Colon (tissue), 2 donors: Measurements from ENCODE around the gene CCT3.
"Not testable (repeated sequence)": the region's sequence is repeated elsewhere in the genome, so short reads cannot be mapped to it uniquely, and the experiment has no call there.

Experiments
- FAIRE-seq: peaks from 2 replicates; lab custom pipeline; 2012; peaks lifted over from hg19 to GRCh38; lab: Jason Lieb, UNC
- donor health status: control.
- donor health status: control.

The CCT3 gene

GRCh38 chr1:156336242-156336641, 1.9 kb downstream of the CCT3 start:
- no peak for FAIRE-seq

- not testable (repeated sequence) for FAIRE-seq
Measured at GRCh38 chr1:156323179-156323578, 14.9 kb downstream of the CCT3 start.

- FAIRE-seq, result no peak
Measured at GRCh38 chr1:156320560-156320959, 17.5 kb downstream of the CCT3 start.

DNA sequence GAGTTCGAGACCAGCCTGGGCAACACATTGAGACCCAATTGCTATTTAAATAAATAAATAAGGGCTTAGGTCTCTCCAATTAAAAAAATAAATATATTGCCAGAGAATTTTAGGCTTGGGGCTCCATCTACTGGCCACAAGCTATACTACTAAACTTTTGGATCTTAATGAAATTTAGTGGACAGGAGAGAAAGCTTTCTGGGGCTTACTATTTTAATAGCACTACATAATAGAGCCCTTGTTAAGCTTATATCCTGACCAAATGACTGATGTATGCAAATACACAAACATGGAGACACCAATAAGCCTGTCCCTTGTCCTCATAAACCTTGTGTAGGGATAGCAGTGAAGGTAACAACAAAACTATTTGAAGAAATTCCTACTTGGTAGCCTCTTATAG, 18.4 kb downstream of the CCT3 start:
- FAIRE-seq, result no peak

DNA sequence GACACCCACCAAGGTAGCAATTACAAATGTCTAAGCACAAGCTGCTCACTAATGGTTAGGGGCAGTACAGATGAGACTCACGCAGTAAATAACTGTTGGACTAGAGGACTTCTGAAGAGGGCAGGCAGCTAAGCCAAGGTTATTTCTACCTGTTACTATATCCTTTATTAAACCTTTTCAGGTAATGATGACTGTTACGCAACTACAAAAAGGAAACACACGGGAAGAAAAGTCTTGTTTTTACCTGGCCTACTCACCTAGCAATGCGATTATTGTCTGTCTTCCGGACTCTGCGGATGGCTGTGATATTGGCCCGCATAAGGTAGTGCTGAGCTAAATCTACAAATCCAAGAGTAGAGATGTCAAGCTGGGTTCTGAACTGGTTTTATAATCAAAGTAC, 21.2 kb downstream of the CCT3 start:
- no peak for FAIRE-seq

DNA sequence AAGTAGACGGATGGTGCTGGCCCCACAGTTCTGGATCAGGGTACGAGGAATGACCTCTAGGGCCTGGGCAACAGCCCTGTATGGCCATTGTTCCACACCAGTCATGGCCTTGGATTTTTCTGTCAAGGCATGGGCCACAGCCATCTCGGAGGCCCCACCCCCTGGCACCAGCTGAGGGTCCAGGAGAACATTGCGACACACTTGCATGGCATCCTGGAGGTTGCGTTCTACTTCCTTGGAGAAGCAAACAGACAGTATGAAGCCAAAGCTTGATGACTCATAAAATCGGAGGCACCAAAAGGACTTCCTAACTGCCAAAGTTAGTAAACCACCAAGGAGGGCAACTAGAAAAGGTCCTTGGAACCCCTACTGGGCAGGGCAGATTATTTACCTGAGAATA, 27.1 kb downstream of the CCT3 start:
- FAIRE-seq, result no peak

- no peak for FAIRE-seq
Measured at GRCh38 chr1:156308078-156308477, 30.0 kb downstream of the CCT3 start.

DNA sequence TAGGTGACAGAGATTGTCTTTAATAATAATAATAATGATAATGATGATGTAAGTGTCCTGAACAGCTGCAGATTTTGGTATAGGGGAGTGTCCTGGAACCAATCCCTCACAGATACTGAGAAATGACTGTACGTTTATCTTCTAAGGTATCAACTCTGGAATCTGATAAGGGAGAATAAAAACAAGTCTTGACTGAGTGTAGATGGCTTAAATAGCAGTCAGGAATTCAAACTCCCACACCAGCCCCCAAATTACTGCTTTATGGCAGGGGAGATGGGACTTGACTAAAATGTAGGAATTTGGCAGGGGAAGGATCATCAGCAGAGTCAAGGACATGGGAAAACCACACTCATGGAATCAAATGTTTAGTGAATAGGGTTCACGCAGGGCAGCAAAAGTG, 32.9 kb downstream of the CCT3 start:
- FAIRE-seq, result no peak

DNA sequence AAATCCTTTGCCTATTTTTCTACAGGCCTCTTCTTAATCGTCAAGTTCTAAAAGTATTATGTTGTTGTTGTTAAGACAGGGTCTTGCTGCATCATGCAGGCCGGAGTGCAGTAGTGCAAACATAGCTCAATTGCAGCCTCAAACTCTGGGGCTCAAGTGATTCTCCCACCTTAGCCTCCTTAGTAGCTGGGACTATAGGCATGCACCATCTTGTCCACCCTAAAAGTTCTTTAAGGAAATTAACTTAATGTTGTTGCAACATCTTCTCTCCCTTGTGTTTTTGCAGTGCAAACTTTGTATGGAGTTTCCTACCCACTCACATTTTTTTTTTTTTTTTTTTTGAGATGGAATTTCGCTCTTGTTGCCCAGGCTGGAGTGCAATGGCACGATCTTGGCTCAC, 34.9 kb downstream of the CCT3 start:
- FAIRE-seq, result no peak

GRCh38 chr1:156298852-156299357, 39.2 kb downstream of the CCT3 start, which contains the start of gene VHLL:
VHLL (minus strand) TSS chr1:156299307; CDS start chr1:156299189, 118 bp downstream.
- FAIRE-seq, result no peak

GRCh38 chr1:156295391-156295947, 42.6 kb downstream of the CCT3 start, which contains the start of gene GLMP:
GLMP (minus strand) TSS chr1:156295679; CDS start chr1:156295645, 34 bp downstream.
- no peak for FAIRE-seq

DNA sequence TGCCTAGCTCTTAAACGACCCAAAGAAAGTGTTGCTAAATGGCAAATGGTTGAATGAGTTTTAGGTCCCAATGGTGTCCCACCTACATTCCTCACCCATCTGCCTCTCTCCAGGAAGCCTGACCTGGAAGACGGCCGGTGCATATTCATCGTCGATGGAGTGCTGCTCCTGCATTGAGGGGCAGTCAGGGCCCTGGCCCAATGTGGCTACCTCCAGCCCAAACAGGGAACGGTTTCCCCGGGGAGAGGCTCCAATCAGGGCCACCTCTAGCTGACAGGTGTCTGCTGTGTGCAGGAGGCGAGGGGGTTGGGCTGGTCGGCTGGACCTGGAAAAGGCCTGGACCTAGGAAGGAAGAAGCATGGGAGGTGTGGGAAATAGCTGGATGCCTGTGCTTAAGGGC, 44.2 kb downstream of the CCT3 start:
- no peak for FAIRE-seq

DNA sequence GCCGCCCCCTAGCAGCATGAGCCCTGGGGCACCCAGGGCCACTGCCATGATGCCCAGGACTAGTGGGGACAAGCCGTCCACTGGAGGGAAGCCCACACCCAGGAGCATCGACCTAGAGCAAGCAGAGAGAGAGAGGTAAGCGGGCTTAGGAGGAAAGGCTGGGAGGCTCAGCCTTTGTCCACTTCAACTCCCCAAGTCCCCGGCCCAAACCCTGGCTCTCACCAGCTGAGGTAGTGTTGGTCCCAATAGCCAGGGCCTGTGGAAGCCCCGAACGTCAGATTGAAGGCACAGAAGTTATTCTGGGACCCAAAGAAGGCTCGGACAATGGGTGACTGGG, 45.0 kb downstream of the CCT3 start:
- no peak for FAIRE-seq

GRCh38 chr1:156291226-156292061, 46.6 kb downstream of the CCT3 start:
- FAIRE-seq, result no peak

GRCh38 chr1:156289857-156290256, 48.2 kb downstream of the CCT3 start:
- FAIRE-seq, result no peak

DNA sequence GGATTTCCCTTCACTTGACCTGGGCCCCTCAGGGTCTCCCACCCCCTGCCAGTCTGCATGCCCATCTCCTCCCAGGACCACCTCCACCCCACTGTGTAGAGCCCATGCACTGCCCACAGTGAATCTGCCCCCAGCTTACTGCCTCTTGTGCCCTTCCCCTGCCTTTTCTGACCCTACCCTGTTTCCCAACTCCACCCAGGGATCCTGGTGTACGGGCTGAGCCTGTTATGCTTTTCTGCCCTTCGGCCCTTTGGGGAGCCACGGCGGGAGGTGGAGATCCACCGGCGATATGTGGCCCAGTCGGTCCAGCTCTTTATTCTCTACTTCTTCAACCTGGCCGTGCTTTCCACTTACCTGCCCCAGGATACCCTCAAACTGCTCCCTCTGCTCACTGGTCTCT, 52.0 kb downstream of the CCT3 start:
- no peak for FAIRE-seq

DNA sequence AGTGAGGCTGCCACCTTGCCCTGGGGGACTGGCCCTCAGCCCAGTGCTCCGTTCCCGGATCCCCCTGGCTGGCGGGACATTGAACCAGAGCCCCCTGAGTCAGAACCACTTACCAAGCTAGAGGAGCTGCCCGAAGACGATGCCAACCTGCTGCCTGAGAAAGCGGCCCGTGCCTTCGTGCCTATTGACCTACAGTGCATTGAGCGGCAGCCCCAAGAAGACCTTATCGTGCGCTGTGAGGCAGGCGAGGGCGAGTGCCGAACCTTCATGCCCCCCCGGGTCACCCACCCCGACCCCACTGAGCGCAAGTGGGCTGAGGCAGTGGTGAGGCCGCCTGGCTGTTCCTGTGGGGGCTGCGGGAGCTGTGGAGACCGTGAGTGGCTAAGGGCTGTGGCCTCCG, 52.7 kb downstream of the CCT3 start:
- FAIRE-seq, result no peak

DNA sequence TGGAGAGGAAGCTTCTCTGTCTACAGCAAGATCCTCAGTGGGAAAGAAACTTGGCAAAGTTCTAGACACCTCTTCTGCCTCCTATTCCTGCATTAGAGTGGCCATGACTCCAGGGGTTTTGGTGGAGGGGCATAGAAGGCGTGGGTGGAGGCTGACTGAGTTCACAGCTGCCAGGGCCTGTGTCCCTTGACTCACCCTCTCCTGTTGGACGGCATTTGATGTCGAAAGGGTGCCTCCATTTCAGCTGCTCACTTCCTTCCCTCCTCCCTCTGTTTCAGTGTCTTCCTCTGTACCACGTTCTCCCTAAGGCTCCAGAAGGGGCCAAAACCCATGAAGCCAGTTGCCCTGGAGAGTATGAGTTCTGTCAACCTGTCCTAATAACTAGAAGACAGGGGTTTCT, 53.3 kb downstream of the CCT3 start:
- no peak for FAIRE-seq

- FAIRE-seq, result no peak
Measured at GRCh38 chr1:156284112-156284511, 54.0 kb downstream of the CCT3 start, which contains the start of gene TMEM79. TMEM79 (plus strand) TSS chr1:156284325; CDS start chr1:156285227, 902 bp downstream.

DNA sequence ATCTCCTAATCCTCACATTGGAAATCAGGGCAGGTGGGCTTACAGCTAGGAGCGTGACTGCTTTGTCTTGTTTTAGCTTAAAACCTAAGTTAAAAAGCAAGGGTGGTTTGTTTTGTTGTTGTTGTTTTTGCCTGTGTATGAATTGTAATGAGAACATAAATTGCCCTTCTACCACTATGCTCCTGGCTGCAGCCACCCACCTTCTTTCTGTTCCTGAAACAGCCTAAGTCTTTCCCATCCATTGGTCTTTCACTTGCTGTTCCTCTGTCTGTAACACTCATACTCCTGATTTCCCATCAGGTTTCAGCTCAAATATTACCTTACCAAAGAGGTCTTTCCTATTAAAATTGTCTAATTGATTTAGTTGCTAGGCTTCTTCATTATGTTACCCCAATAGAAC, 54.6 kb downstream of the CCT3 start:
- no peak for FAIRE-seq

GRCh38 chr1:156282479-156283222, 55.4 kb downstream of the CCT3 start, which contains the start of gene SMG5:
SMG5 (minus strand) TSS chr1:156282825; CDS start chr1:156282680, 145 bp downstream.
- FAIRE-seq, result no peak

DNA sequence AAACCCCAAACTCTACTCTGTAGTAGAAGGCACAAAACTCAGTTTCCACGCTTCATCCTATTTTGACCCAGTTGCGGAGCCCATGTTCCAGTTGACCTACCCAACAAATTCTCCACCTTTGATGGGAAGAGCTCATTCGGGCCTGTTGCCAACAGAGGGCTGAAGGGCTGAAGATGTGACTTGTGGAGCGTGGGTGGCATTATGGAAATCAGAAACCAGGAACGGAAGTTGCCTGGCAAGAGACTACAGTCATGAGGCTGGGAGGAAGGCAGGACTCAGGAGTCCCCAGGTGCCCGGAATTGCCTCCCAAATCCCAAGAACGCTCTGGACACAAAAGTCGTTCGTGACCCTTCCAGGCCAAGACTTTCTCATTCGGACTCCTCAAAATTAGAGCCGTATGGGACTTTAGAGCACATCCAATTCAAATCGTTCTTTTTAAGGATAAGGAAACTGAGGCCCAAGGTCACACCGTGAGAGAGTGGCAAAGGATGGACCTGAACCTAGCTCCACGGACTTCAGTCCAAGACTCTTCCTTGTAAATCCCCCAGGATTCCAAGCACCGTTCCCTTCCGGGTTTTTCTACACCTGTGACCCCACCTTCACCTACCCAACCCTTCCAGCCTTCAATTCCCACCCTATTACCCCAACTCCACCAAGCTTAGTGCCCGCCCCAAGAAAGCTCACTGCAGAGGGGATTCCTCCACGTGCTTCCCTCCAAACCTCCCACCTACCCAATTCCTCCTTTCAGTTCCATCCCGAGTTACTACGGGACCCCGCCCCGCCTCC, 56.2 kb downstream of the CCT3 start:
- FAIRE-seq, result no peak
